Kidney capillary endothelial cell (primary cell): ENCODE results near the gene RPSA.
"Not testable (repeated sequence)": the region's sequence is repeated elsewhere in the genome, so short reads cannot be mapped to it uniquely, and the experiment has no call there.

Source experiments
- DNase-seq: peaks from one replicate; pipeline ENCODE4 v3.0.0-alpha.2; 2018; ENCODE audit warnings: low spot score

The RPSA gene

DNA sequence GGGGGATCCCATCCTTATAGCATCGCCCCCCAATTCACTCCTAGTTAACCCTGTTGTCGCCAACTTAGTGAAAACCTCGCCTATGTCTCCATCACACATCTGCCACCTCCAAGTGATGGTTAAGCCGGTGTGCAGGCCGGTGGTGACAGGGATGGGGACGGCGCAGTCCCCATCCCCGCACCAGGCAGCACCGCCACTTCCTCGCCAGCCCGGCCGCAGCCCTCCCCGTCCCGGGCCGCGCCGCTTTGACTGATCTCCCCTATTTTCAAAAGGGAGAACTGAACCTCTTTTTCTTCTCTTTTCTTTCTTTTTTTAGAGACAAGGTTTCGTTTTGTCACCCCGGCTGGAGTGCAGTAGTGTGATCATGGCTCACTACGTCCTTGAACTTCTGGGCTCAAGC is 49.6 kb downstream of the RPSA start:
- DNase-seq, result no peak

DNA sequence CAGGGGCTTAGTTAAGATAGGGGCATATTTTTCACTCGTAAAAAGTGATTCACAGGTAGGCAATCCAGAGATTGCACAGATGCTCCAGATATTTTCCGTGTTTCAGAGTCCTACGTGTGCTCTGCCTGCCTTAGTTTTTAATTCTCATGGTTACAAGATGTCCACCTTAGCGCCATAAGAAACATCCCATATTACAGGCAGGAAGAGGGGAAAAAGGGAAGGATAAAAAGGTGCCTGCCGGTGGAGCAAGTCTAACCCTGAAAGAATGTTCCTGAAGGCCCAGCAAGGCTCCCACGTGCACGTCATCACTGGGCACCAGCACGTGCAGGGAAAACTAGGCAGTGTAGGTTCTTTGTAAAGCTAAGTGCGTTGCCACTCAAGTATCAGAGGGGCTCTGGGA is 50.8 kb downstream of the RPSA start:
- no peak for DNase-seq

DNA sequence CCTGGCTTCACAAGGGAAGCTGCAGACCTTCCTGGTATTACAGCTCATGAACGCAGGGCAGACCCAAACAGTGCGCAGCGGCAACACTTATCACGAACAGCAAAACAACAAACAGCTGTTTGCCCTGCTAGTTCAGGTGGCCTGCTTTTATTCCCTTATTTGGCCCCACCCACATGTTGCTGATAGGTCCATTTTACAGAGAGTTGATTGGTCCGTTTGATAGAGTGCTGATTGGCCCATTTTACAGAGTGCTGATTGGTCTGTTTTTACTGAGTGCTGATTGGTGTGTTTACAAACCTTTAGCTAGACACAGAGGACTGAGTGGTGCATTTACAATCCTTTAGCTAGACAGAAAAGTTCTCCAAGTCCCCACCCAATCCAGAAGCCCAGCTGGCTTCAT is 52.1 kb downstream of the RPSA start:
- DNase-seq, result not testable (repeated sequence)

DNA sequence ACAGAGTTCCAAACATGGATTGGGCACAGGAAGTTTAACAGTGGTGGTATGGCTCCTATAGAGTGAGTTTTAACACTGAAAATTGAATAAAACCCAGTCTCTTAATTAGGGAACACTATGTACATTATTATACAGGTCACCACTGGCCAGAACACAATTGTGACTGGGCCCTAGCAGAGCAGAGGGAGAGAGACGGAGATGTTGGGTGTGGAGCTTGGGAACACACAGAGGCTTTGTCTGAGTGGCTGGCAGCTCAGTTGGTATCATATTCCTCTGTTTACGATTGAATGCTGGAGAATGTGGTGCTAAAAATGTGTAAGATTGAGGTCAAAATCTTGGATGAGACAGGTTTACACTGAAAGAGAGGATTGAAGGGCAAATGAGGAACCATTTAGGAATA is 54.2 kb downstream of the RPSA start:
- no peak for DNase-seq
